ENCODE measurements around the gene ELOA.
A peak's percentile ranks its signal among the peaks of the same experiment; 100 is the strongest.

ELOA gene, protein sequence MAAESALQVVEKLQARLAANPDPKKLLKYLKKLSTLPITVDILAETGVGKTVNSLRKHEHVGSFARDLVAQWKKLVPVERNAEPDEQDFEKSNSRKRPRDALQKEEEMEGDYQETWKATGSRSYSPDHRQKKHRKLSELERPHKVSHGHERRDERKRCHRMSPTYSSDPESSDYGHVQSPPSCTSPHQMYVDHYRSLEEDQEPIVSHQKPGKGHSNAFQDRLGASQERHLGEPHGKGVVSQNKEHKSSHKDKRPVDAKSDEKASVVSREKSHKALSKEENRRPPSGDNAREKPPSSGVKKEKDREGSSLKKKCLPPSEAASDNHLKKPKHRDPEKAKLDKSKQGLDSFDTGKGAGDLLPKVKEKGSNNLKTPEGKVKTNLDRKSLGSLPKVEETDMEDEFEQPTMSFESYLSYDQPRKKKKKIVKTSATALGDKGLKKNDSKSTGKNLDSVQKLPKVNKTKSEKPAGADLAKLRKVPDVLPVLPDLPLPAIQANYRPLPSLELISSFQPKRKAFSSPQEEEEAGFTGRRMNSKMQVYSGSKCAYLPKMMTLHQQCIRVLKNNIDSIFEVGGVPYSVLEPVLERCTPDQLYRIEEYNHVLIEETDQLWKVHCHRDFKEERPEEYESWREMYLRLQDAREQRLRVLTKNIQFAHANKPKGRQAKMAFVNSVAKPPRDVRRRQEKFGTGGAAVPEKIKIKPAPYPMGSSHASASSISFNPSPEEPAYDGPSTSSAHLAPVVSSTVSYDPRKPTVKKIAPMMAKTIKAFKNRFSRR

DNA sequence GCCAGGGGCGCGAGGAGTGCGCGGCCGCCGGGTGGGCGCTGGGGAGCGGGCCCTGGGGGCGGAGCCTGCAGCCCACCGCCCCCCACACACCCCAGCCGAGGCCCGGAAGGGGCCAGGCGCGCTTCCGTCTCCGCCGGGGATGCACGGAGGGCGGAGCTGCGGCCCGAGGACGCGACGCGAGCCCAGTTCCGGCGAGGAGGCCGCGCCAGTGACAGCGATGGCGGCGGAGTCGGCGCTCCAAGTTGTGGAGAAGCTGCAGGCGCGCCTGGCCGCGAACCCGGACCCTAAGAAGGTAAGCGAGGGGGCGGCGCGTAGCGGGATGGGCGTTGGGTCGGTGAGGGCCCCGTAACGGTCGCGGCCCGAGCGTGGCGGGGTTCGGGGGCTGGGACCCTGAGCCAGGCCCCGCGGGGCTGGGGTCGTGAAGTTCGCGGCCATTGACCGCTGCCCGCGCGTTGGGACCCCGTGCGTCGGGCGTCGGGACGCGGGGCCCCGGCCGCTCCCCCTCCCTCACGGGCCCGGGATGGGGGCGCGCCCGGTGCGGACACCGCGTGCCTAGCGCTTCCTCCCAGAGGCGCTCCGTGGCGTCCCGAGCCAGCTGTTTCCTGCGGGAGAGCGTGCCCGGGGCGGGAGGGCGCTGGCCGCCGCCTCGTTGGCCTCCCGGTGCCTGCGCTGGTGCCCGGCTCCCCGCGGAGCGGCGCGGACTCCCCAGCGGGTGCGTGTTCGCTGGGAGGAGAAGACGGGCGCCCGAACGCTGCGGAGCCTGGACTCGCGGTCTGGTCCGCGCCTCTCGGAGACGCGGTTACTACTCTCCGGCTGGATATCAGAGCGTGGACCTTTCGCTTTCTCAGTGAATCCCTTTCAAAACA lies at the start of gene ELOA:
Gene ELOA (plus strand): TSS at position 185 of the 866 bp plus-strand sequence. CDS start 33 bp downstream, at position 218.
- peak within 1 kb of the TSS; percentile 88 for H3K27ac Mint-ChIP-seq
- peaks cover 47% of the 10 kb centered on the region for H3K36me3 Mint-ChIP-seq (ENCODE audit: low read depth)
- peaks cover 48% of the 10 kb centered on the region for H3K4me1 Mint-ChIP-seq (ENCODE audit: low read depth)
- H3K9me3 Mint-ChIP-seq, result no peaks in the 10 kb centered on the region
- peak within 1 kb of the TSS; percentile 87 for H3K4me3 Mint-ChIP-seq
- no peaks in the 10 kb centered on the region for H3K27me3 Mint-ChIP-seq
- peak; percentile 85 for DNase-seq

DNA sequence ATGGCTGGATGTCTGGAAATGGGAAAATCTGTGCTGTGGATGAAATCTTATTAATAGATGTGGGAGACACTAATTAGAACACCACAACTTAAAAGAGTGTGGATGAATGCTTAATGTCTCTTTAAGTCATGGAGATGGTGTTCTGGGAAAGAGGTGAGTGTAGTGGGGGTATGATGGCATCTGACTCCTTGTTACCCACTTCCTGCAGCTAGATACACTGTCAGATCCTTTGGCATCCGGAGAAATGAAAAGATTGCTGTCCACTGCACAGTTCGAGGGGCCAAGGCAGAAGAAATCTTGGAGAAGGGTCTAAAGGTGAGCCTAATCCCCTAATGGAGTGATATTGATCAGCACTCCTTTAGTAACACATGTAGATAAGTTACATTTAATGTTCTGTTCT lies 49.7 kb upstream of the ELOA start:
- Mint-ChIP-seq H3K4me1 (ENCODE audit: low read depth) (peaks cover 58% of the 10 kb centered on the region), H3K9me3 (no peaks in the 10 kb centered on the region), H3K27ac (peak overlapping the region; percentile 99), H3K36me3 (ENCODE audit: low read depth) (peaks cover 71% of the 10 kb centered on the region), H3K4me3 (peak overlapping the region; percentile 98), H3K27me3 (no peaks in the 10 kb centered on the region)
- DNase-seq, result no peak

DNA sequence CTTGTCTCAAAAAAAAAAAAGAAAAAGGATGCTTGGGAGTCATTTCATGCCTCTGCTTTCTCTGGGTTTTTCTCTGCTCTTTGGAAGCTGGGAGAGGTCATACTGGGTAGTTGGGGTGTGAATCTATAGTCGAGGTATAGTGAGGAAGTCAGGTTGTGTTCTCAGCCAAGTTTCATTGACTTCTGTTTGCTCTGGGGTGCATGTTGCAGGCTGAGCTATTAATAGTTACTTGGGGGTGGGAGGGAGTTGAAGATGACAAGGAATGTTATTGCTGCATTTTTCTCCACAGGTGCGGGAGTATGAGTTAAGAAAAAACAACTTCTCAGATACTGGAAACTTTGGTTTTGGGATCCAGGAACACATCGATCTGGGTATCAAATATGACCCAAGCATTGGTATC lies 48.9 kb upstream of the ELOA start:
- H3K4me3 Mint-ChIP-seq, result peak overlapping the region; percentile 98
- peaks cover 78% of the 10 kb centered on the region for H3K36me3 Mint-ChIP-seq (ENCODE audit: low read depth)
- H3K27me3 Mint-ChIP-seq, result no peaks in the 10 kb centered on the region
- no peak for DNase-seq
- H3K9me3 Mint-ChIP-seq, result no peaks in the 10 kb centered on the region
- peaks cover 65% of the 10 kb centered on the region for H3K4me1 Mint-ChIP-seq (ENCODE audit: low read depth)
- peak overlapping the region; percentile 99 for H3K27ac Mint-ChIP-seq

DNA sequence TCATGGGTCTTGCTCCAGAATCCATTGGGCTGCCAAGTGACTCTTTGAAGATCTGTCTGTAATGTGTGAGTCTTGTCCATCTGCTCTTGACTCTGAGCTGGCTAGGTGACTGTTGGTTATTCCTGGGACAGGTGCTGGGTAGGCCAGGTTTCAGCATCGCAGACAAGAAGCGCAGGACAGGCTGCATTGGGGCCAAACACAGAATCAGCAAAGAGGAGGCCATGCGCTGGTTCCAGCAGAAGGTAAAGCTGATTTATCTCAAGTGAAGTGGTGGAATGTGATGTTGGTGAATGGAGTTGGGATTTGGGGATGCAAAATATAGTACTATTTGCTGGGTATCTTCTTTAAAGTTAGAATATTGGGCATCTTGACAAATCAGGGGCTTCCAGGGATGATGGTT lies 47.6 kb upstream of the ELOA start:
- peak overlapping the region; percentile 98 for H3K4me3 Mint-ChIP-seq
- no peak for DNase-seq
- no peaks in the 10 kb centered on the region for H3K27me3 Mint-ChIP-seq
- H3K36me3 Mint-ChIP-seq (ENCODE audit: low read depth), result peaks cover 91% of the 10 kb centered on the region
- H3K4me1 Mint-ChIP-seq (ENCODE audit: low read depth), result peaks cover 75% of the 10 kb centered on the region
- H3K9me3 Mint-ChIP-seq, result no peaks in the 10 kb centered on the region
- H3K27ac Mint-ChIP-seq, result peak overlapping the region; percentile 99

DNA sequence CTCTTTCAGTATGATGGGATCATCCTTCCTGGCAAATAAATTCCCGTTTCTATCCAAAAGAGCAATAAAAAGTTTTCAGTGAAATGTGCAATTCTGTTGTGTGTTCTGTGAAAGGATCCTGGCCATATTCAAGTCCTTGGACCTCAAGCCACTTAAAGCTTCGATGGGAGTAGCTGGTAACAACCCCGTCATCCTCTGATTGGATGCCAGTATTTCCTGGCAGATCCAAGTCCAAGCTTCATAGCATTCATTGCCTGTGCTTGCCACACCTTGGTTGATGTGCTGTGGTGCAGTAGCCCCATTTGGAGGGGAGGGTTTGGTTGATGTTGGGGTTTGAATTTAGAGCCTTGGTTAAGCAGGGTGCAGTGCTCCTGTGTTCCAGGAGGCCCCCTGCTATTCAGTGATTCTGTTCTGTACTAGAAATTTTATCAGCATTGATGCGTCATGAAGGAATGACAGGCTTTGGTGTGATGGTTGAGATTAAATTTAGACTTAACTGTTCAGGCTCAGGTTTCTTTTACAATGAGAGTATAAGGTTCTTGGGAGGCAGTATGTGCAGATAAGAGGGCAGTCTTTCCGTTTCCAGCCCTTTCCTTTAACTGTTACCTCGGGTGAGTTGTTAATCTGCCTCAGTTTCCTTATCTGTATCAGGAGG lies 46.8 kb upstream of the ELOA start:
- Mint-ChIP-seq H3K4me1 (ENCODE audit: low read depth) (peaks cover 75% of the 10 kb centered on the region), H3K9me3 (no peaks in the 10 kb centered on the region), H3K4me3 (peak overlapping the region; percentile 98), H3K27me3 (no peaks in the 10 kb centered on the region), H3K27ac (peak overlapping the region; percentile 99), H3K36me3 (ENCODE audit: low read depth) (peaks cover 99% of the 10 kb centered on the region)
- no peak for DNase-seq

DNA sequence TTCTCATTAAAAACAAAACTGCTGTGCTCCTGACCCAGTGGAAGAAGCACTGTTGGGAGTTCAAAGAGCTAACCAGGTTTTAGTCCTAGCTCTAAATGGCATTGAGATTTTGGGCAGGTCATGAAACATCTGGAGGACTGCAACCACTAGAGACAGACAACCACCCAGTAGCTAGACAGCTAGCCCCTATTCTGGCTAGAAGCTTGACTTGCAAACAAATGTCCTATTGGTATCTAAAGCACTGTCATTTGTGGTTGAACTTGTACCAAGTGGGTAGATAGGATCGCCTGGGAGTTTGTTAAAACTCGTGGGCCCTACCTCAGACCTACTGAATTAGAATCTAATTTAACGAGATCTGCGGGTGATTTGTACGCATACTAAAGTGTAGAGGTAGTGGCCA lies 44.8 kb upstream of the ELOA start:
- H3K4me3 Mint-ChIP-seq, result peak overlapping the region; percentile 98
- no peak for DNase-seq
- H3K27ac Mint-ChIP-seq, result peak overlapping the region; percentile 82
- no peaks in the 10 kb centered on the region for H3K9me3 Mint-ChIP-seq
- H3K4me1 Mint-ChIP-seq (ENCODE audit: low read depth), result peaks cover 69% of the 10 kb centered on the region
- H3K36me3 Mint-ChIP-seq (ENCODE audit: low read depth), result peaks cover 98% of the 10 kb centered on the region
- H3K27me3 Mint-ChIP-seq, result no peaks in the 10 kb centered on the region

DNA sequence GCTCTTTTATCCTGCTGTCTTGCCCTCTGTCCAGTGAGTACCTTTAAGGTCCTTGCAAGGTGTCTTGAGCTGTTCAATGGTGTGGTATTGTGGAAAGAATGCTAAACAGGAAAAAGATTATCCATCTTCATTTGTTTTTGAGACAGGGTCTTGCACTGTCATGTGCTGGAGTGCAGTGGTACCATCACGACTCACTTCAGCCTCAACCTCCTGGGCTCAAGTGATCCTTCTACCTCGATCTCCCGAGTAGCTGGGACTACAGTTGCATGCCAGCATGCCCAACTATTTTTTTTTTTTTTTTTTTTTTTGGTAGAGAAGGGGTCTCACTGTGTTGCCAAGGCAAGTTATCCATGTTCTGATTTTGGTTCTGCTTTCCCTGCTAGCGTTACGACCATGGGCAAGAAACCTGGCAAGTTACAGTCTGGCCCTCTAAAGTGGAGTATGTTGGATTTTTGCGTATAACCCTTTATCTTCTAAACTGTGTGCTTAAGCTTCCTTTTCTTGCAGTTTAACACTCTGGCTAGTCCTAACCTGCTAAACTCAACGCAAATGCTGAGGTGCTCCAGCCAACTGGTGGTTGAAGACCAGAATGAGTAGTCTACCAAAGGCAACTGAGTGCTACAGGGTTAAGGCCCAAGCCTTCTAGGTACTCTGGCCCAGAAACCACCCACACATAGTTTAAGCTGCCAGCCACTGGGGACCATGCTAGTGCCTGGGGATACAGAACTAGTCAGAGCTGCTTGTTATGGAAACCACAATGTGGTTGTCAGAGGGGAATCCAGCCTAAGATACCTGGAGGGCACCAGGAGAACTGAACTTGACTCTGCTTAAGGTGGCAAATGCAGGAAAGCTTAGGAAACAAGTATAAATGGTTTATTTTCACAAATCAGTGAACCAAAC lies 43.7 kb upstream of the ELOA start:
- DNase-seq, result no peak

DNA sequence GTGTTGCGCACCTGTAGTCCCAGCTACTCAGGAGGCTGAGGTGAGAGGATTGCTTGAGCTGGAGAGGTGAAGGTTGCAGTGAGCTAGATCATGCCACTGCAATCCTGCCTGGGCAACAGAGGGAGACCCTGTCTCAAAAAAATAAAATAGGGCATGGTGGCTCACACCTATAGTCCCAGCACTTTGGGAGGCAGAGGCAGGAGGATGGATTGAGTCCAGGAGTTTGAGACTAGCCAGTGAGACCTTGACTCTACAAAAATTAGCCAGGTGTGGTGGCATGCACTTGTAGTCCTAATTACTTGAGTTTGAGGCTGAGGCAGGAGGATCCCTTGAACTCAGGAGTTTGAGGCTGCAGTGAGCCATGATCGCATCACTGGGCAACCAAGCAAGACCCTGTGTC lies 42.0 kb upstream of the ELOA start:
- H3K27ac Mint-ChIP-seq, result peak overlapping the region; percentile 22
- H3K27me3 Mint-ChIP-seq, result no peaks in the 10 kb centered on the region
- H3K9me3 Mint-ChIP-seq, result no peaks in the 10 kb centered on the region
- no peak overlapping the region for H3K4me3 Mint-ChIP-seq
- no peak for DNase-seq
- H3K36me3 Mint-ChIP-seq (ENCODE audit: low read depth), result peaks cover 83% of the 10 kb centered on the region
- H3K4me1 Mint-ChIP-seq (ENCODE audit: low read depth), result peaks cover 41% of the 10 kb centered on the region

More for the DNA sequence above, 43.7 kb upstream of the ELOA start:
- H3K4me3 Mint-ChIP-seq, result no peak overlapping the region
- H3K9me3 Mint-ChIP-seq, result no peaks in the 10 kb centered on the region
- H3K27ac Mint-ChIP-seq, result peak overlapping the region; percentile 87
- H3K27me3 Mint-ChIP-seq, result no peaks in the 10 kb centered on the region
- H3K4me1 Mint-ChIP-seq (ENCODE audit: low read depth), result peaks cover 58% of the 10 kb centered on the region
- H3K36me3 Mint-ChIP-seq (ENCODE audit: low read depth), result peaks cover 95% of the 10 kb centered on the region

DNA sequence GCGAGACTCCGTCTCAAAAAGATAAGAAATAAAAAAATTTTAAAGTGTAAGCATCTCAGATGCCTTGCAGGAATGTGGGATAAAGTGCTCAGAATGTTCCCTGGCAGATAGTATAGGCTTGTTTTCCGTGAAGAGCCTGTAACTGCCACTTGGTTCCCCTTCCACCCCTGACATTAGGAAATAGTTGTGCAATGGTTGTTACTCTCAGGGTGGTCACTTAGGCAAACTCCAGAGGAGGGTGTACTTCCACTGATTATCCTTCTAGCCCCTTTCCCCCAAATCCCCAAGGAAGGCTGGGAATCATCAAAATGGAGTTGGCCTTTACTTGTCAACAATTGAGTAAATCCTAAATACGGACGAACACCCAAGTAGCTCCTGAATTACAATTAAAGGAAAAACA lies 41.3 kb upstream of the ELOA start:
- Mint-ChIP-seq H3K36me3 (ENCODE audit: low read depth) (peaks cover 76% of the 10 kb centered on the region), H3K4me1 (ENCODE audit: low read depth) (peaks cover 34% of the 10 kb centered on the region), H3K27me3 (no peaks in the 10 kb centered on the region), H3K9me3 (no peaks in the 10 kb centered on the region), H3K4me3 (no peak overlapping the region), H3K27ac (no peak overlapping the region)
- DNase-seq, result no peak

DNA sequence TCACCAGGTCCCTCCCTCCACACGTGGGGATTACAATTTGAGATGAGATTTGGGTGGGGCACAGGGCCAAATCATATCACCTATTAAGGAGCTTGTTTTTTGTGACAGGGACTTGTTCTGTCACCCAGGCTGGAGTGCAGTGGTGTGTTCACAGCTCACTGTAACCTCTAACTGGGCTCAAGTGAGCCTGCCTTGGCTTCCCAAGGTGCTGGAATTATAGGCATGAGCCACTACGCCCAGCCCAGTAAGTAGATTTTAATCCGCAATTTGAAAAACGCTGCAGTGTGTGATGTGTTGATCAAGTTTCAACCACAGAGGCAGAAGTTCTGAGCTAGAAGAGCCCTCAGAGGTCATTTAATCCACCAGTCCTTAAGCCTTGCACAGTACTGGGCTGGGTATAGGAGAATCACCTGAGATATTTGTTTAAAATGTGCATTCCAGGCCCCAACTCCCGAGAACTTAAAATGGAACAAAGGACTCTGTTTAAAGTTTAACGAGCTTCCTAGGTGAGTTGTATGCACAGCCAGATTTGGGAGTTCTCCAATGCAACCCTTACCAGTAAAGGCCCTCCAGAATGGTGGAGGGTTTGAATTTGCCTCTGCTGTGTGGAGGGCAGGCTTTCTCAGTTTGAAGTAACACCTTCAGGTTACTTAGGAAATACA lies 38.3 kb upstream of the ELOA start:
- Mint-ChIP-seq H3K27me3 (no peaks in the 10 kb centered on the region), H3K4me3 (no peak overlapping the region), H3K36me3 (ENCODE audit: low read depth) (peaks cover 46% of the 10 kb centered on the region), H3K4me1 (ENCODE audit: low read depth) (peaks cover 14% of the 10 kb centered on the region), H3K9me3 (no peaks in the 10 kb centered on the region), H3K27ac (peak overlapping the region; percentile 48)
- DNase-seq, result no peak

DNA sequence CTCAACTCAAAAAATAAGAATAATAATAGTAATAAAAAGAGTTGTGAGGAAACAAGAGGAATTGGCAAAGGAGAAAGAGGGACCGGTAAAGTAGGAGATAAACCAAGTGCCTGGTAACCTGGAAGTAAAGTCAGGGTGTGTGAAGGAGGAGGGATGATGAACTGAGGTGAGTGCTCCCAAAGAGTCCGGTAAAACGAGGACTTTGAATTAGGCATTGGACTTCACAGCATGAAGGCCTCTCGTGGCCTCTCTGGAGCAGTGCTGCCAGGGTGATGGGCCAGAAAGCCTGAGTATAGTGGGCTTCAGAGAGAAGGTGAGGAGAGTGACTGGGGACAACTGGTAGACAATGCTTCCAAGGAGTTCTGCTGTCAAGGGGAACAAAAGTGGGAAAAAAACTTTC lies 34.0 kb upstream of the ELOA start:
- peak overlapping the region; percentile 48 for H3K27ac Mint-ChIP-seq
- H3K36me3 Mint-ChIP-seq (ENCODE audit: low read depth), result peaks cover 11% of the 10 kb centered on the region
- H3K4me1 Mint-ChIP-seq (ENCODE audit: low read depth), result peaks cover 9% of the 10 kb centered on the region
- no peaks in the 10 kb centered on the region for H3K9me3 Mint-ChIP-seq
- DNase-seq, result no peak
- no peaks in the 10 kb centered on the region for H3K27me3 Mint-ChIP-seq
- no peak overlapping the region for H3K4me3 Mint-ChIP-seq

DNA sequence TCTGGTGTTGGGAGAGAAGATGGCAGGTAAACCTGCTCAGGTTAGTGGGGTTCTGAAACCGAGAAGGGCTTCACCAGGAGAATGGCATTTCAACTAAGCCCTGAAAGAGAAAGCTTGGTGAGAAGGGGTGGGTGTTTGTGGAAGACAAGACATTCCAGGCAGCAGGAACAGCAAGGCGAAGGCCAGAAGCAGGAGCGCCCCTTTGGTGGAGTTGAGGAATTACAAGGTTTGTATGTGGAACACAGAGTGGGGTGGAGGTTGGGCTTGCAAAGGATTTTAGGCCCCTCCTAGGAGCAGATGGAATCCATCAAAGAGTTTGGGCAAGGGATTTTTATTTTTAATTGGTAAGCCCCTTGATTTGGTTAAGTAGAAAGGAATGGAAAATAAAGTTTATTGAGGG lies 24.8 kb upstream of the ELOA start:
- no peak overlapping the region for H3K27ac Mint-ChIP-seq
- peaks cover 2% of the 10 kb centered on the region for H3K36me3 Mint-ChIP-seq (ENCODE audit: low read depth)
- H3K4me3 Mint-ChIP-seq, result no peak overlapping the region
- DNase-seq, result no peak
- H3K9me3 Mint-ChIP-seq, result no peaks in the 10 kb centered on the region
- peaks cover 30% of the 10 kb centered on the region for H3K4me1 Mint-ChIP-seq (ENCODE audit: low read depth)
- H3K27me3 Mint-ChIP-seq, result no peaks in the 10 kb centered on the region
